MCF 10A (cell line): ENCODE results near the gene FBRSL1. TPM values are rescaled to one million over a fixed set of nuclear protein-coding genes. Genes with fewer than 3 reads are reported as not detected.

ENCODE experiments used
- BruUV-seq: library from RNA; stranded (reverse); fragments of 400-500 nt; replicated peaks from 2 replicates; lab custom pipeline; 2021; lab: Mats Ljungman, UMichigan
- CTCF ChIA-PET: fragments of 300-600 bp; sonication (Branson Sonifier 250); formaldehyde crosslinking; extraction: SDS; loops from one replicate; lab custom pipeline; 2021; ENCODE audit warnings: antibody characterized with exemption, inconsistent platforms; lab: Yijun Ruan, JAX
- POLR2A ChIA-PET: fragments of 300-600, 350-650 bp; sonication (Branson Sonifier 250); formaldehyde crosslinking; extraction: SDS; loops from one replicate; lab custom pipeline; 2020; ENCODE audit warnings: antibody characterized with exemption, inconsistent platforms; lab: Yijun Ruan, JAX
- DNase-seq: peaks from one replicate; pipeline ENCODE4 v3.0.0-alpha.2; 2018; ENCODE audit not compliant: unreplicated experiment
- H3K27ac Mint-ChIP-seq: one replicate; pipeline ENCODE4 v1.8.0; 2022; ENCODE audit warnings: mild to moderate bottlenecking, low read depth, mixed read lengths; ENCODE audit not compliant: unreplicated experiment
- H3K27me3 Mint-ChIP-seq: one replicate; pipeline ENCODE4 v1.8.0; 2022; ENCODE audit warnings: mixed read lengths; ENCODE audit not compliant: insufficient read depth, unreplicated experiment
- H3K36me3 Mint-ChIP-seq: one replicate; pipeline ENCODE4 v1.8.0; 2022; ENCODE audit warnings: mild to moderate bottlenecking, moderate library complexity, mixed read lengths; ENCODE audit not compliant: insufficient read depth, unreplicated experiment
- H3K4me1 Mint-ChIP-seq: one replicate; pipeline ENCODE4 v1.8.0; 2022; ENCODE audit warnings: mixed read lengths; ENCODE audit not compliant: insufficient read depth, unreplicated experiment
- H3K4me3 Mint-ChIP-seq: one replicate; pipeline ENCODE4 v1.8.0; 2022; ENCODE audit warnings: mild to moderate bottlenecking, moderate library complexity, mixed read lengths; ENCODE audit not compliant: unreplicated experiment
- H3K9me3 Mint-ChIP-seq: one replicate; pipeline ENCODE4 v1.8.0; 2022; ENCODE audit warnings: mixed read lengths; ENCODE audit not compliant: unreplicated experiment
- CTCF ChIP-seq: fragments of 200-600 bp; IDR thresholded peaks from one replicate; pipeline ENCODE4 v1.8.0; 2022; ENCODE audit warnings: antibody characterized with exemption, mild to moderate bottlenecking; ENCODE audit not compliant: unreplicated experiment
- intact Hi-C: fragments of 100-400 bp; cut with micrococcal nuclease; formaldehyde crosslinking; loops from 2 replicates; pipeline ENCODE4 v1.14.1; 2022
- total RNA-seq: library from RNA; stranded (reverse); gene quantifications from 2 replicates; pipeline ENCODE4 v1.2.3, GENCODE V29; 2022

FBRSL1 gene
- total RNA-seq, 1 experiment from 2014 or later = 47.4 TPM

GRCh38 chr12:132534076-132534475 lies 44.1 kb downstream of the FBRSL1 start:
- ChIA-PET POLR2A (no interaction called here), CTCF (no interaction called here)
- H3K27me3 Mint-ChIP-seq = no peaks in the 10 kb centered on the region
- H3K9me3 Mint-ChIP-seq = peaks cover 18% of the 10 kb centered on the region
- peaks cover 7% of the 10 kb centered on the region for H3K4me1 Mint-ChIP-seq
- no peak for DNase-seq
- peaks cover 4% of the 10 kb centered on the region for H3K36me3 Mint-ChIP-seq
- no TSS peak for BruUV-seq
- TF ChIP-seq CTCF = no peak
- no peak overlapping the region for H3K27ac Mint-ChIP-seq
- H3K4me3 Mint-ChIP-seq = no peak overlapping the region
- intact Hi-C loops = no loop called here

- H3K27ac Mint-ChIP-seq = no peak overlapping the region
- peaks cover 18% of the 10 kb centered on the region for H3K9me3 Mint-ChIP-seq
- H3K36me3 Mint-ChIP-seq = peaks cover 4% of the 10 kb centered on the region
- H3K27me3 Mint-ChIP-seq = no peaks in the 10 kb centered on the region
- H3K4me3 Mint-ChIP-seq = no peak overlapping the region
- POLR2A ChIA-PET = no interaction called here
- intact Hi-C loops = no loop called here
- H3K4me1 Mint-ChIP-seq = peaks cover 3% of the 10 kb centered on the region
- DNase-seq = no peak
- BruUV-seq = no TSS peak
- TF ChIP-seq CTCF = no peak
- CTCF ChIA-PET = no interaction called here
Measured at GRCh38 chr12:132535019-132535418, 45.1 kb downstream of the FBRSL1 start.

- H3K9me3 Mint-ChIP-seq = peaks cover 18% of the 10 kb centered on the region
- no peak overlapping the region for H3K4me3 Mint-ChIP-seq
- CTCF ChIA-PET = interaction anchor here (1.7 kb wide), 1 partner anchor 25 kb away, joined by 5 read pairs; no protein-coding TSS in a partner anchor
Measured at GRCh38 chr12:132536102-132536876, 46.3 kb downstream of the FBRSL1 start.

More at GRCh38 chr12:132536102-132536876, 46.3 kb downstream of the FBRSL1 start:
- BruUV-seq = no TSS peak
- no peak overlapping the region for H3K27ac Mint-ChIP-seq
- no peak for TF ChIP-seq CTCF
- H3K36me3 Mint-ChIP-seq = peaks cover 4% of the 10 kb centered on the region
- intact Hi-C loops = no loop called here
- no peak for DNase-seq
- POLR2A ChIA-PET = no interaction called here
- no peaks in the 10 kb centered on the region for H3K4me1 Mint-ChIP-seq
- H3K27me3 Mint-ChIP-seq = no peaks in the 10 kb centered on the region
